Activated CD4-positive, alpha-beta T cell treated with anti-CD3 and anti-CD28 coated beads, Interleukin-2, amount 50 U/mL, for 4 hours (primary cell): ENCODE results near the gene COX6B2.

ENCODE experiments used
- DNase-seq, 2 experiments: peaks; one replicate each; pipeline ENCODE4 v3.0.0-alpha.2; 2020

Gene COX6B2

DNA sequence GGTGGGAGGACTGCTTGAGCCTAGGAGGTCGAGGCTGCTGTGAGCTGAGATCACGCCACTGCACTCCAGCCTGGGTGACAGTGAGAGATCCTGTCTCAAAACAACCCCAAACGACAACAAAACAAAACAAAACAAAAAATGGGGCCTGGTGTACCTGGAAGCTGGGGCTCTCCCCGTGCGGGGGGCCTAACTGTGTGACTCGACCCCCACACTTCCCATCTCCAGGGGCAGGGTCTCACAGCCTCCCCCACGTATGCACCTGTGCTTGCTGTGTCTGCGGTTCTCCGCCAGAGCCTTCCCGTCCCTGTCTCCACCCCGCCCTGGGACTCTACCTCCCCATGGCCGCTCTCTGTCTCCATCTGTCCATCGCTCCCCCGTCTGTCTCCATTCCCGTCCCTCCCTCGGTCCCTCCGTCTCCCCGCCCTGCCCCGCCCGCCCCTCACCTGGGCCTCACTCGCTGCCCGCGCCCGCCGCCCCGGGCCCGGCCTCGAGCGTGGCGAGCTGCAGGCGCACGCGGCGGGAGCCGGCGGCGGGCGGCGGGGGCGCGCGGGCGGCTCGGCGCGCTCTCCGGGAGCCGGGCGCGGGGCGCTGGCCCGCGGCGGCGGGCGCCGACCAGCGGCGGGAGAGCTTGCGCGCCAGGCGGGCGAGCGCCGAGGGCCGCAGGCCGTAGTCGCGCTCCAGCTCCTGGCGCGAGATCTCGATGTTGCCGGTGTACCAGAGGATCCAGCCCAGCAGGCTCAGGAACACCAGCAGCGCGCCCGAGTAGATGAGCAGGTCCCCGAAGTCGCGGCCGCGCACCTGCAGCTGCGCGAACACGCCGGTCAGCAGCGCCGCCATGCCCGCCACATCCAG, 29.0 kb upstream of the COX6B2 start:
- peak; percentile 25 to 27 for DNase-seq

DNA sequence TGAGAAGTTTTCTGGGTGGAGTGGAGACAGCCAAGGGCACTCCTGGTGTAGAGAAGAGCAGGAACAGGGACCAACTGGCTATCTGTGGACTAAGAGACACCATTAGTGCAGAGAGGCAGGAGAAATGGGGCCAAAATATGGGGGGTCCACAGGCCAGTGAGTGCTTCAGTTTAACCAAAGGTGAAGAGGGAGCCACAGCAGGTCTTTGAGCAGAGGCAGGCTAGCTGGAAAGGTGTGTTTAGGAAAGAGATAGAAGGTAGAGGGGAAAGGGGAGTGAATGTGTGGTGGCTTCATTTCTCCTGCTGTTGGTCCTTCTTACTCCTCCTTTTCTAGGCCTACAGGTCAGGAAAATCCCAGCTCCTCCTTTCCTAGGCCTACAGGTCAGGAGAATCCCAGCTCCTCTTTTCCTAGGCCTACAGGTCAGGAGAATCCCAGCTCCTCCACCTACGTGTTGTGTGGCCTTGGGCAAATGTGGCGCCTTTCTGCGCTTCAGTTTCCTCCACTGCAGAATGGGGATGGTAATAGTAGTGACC, 28.1 kb upstream of the COX6B2 start:
- no peak for DNase-seq

DNA sequence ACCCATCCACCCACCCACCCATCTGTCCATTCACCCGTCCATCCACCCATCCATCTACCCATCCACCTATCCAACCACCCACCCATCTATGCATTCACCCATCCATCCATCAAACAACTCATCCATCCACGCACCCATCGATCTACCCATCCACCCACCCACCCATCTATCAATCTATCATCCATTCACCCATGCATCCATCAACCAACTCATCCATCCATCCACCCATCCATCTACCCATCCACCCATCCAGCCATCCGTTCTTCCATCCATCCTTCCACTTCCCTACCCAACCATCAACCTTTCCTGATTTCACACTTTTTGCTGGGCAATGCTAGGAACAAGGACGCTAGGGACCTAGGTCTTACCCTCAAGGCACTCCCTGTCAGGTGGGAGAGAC, 27.5 kb upstream of the COX6B2 start:
- no peak for DNase-seq

DNA sequence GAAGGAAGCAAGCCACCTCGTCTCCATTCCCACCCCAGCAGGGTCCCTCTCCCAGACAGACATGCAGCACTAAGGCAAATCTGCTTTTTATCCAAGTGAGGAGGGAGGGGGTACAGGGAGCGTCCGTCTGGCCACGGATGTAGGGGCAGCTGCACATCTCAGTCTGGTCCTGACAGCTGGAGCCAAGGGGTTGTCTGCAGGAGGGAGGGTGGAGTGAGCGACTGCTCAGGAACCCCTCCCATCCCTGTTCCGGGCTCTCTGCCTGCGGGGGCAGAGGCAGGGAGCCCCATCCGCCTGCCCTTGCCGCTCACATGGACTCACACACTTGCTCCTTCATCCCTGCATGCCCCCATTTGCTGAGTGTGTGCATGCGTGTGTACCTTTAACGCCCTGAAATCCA, 24.7 kb upstream of the COX6B2 start:
- no peak for DNase-seq

DNA sequence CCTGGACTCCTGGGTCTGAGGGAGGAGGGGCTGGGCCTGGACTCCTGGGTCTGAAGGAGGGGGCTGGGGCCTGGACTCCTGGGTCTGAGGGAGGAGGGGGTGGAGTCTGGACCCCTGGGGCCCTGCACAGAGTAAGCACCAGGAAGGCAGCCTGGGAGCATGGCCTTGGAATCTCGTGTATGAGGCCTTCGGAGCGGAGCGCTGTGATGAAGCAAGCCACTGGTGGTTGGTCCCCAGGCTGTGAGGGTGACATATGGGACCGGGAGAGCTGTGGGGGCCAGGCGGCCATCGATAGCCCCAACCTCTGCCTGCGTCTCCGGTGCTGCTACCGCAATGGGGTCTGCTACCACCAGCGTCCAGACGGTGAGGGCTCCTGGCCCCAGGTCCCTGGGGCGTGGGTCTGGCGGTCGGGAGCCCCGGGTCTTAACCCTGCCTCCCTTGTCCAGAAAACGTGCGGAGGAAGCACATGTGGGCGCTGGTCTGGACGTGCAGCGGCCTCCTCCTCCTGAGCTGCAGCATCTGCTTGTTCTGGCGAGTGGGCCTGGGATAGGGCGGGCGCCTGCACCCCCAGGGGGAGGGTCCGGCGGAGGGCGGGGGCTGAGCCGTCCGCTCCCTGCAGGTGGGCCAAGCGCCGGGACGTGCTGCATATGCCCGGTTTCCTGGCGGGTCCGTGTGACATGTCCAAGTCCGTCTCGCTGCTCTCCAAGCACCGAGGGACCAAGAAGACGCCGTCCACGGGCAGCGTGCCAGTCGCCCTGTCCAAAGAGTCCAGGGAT, 23.0 kb upstream of the COX6B2 start:
- no peak for DNase-seq

DNA sequence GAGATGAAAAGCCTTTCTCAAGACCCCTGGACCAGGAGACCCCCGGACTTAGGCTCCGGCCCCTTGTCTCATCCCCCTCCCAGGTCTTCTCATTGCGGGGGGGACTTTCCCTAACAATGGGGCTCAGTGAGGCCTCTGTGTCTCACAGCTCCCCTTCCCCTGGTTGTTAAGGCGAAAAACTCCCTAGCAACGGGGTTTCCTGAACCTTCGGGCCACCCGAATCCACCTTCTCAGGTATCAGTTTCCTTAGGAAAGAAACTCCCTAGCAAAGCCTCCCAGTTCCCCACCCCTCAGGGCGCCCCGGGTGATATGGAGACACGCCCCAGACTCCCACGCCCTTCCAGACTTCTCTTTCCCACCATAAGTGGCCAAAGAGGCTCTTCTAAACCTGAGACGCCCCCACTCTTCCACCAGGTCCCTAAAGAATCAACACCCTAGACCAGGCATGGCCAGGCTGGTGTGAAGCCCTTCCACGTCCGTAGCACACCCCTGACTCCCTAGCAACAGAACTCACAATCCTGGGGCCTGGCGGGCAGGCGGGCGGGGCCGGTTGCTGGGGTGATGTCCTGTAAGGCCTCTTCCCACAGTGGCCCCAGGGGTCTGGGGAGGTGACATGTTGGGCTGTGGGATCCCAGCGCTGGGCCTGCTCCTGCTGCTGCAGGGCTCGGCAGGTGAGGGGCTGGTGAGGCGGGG, 21.9 kb upstream of the COX6B2 start, which contains the start of gene TMEM190:
TSS of gene TMEM190 (plus strand) at position 586 of the 693 bp plus-strand sequence. CDS start at position 614, 28 bp downstream.
- no peak for DNase-seq

DNA sequence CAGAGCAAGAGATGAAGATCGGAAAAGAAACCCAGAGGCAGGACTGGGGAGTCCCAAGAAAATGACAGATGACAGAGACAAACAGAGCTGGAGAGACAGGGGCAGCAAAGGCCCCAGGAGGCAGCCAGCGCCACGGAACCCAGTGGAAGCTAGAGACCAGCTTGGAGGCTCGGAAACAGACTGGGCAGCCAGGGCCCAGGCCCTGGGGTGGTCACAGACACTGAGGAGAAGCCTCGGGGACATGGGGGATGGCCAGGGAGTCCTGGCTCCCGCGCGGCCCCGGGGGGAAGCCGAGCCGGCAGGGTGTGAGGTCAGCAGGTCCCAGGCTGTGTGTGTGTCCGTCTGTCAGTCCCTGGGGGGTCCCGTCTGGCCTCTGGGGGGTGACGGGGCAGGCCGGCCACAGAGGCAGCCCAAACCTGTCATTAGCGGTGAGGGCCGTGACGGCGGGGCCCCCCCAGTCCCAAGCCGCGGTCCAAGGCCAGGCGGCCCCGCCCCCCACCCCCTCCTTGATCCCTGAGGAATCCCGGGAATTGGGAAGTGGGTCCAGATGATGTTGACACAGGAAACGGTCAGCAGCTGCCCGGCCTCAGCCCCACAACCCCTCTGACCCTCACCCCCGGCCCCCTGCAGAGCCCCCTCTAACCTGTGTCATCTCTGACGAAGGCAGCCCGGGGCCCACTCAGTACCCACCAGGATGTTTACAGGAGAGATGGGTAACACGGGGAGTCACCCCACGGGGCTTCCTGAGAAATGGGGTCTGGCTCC, 19.7 kb upstream of the COX6B2 start:
- no peak for DNase-seq

DNA sequence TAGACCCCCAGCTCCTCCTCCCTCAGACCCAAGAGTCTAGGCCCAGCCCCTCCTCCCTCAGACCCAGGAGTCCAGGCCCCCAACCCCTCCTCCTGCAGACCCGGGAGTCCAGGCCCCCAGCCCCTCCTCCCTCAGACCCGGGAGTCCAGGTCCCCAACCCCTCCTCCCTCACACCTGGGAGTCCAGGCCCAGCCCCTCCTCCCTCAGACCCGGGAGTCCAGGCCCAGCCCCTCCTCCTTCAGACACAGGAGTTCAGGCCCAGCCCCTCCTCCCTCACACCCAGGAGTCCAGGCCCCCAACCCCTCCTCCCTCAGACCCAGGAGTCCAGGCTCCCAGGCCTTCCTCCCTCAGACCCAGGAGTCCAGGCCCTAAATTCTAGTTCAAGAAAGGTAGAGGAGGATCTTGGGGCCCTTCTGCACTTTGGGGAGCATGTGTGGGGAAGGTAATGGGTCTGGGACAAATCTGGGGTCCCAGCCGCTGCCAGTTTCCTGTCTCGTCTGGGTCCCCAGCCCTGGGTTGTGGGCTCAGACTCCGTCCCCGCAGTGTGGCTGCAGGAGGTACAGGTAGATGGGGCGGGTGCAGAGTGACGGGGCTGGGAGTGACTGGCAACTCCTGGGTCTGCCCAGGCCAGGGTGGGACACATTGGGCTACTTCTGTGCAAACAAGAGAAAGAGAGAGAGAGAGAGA, 18.9 kb upstream of the COX6B2 start:
- no peak for DNase-seq

DNA sequence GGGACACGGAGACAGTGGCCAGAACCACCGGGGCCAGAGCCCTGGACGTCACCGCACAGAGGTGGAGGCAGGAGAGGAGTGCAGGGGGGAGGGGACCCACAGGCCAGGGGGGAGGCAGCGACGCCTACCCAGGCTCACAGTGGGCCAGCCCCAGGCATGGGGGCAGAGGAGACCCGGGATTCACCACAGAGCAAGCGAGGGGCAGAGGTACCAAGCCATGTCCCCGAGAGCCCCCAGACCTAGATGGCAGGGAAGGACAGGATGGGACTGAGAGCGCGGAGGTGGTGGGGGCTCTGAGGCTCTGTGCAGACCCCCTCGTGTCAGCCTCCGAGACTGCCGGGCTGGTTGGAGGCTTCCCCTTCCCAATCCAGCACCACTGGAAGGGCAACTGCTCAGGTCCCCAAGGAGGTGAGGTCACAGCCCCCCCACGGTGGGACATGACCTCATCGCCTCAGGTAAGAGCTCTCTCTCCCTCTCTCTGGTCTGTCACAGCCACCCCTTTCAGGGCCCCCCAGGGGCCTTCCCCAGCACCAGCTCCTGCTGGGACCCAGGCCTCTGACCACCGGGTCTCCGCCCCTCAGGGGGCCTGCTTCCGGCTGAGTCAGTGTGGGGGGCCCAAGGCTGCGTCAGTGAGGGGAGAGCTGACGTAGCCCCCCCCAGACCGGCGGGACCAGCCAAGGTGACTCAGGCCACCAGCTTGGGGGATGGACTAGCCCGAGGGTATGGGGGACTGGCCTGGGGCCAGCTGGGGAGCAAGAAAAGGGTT, 18.0 kb upstream of the COX6B2 start:
- no peak for DNase-seq

DNA sequence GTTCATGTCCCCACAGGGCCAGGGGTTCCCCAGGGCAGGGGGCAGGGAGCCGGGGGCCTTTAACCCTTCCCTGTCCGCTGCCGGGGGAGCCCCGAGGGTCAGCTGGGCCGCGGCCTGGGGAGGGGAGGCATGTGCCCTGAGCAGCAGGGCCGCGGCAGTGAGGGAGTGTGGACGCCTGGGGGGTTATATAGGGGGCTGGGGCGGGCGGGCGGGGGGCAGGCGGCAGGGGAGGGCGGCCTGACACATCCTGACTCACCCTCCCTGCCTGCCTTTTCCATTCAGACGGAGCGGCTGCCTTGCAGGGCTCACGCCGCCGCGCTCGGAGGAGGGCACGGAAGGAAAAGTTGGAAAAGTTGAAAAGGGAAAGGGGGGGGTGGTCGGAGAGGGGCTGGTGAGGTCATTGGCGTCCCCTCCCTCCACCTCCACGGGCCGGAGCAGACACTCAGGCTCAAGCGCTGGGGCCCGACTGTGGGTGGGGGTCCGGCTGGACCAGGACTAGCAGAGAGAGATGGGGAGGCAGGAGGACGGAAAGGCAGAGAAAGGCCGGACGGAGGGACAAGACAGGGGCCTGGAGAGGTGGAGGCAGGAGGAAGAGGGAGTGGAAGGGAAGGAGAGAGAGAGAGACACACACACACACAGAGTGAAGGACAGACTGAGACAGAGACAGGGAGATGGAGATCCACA, 15.9 kb upstream of the COX6B2 start, which contains the start of gene IL11:
TSS of gene IL11 (minus strand) at position 159 of the 684 bp plus-strand sequence. CDS start at position 6, 153 bp downstream.
- DNase-seq = no peak

DNA sequence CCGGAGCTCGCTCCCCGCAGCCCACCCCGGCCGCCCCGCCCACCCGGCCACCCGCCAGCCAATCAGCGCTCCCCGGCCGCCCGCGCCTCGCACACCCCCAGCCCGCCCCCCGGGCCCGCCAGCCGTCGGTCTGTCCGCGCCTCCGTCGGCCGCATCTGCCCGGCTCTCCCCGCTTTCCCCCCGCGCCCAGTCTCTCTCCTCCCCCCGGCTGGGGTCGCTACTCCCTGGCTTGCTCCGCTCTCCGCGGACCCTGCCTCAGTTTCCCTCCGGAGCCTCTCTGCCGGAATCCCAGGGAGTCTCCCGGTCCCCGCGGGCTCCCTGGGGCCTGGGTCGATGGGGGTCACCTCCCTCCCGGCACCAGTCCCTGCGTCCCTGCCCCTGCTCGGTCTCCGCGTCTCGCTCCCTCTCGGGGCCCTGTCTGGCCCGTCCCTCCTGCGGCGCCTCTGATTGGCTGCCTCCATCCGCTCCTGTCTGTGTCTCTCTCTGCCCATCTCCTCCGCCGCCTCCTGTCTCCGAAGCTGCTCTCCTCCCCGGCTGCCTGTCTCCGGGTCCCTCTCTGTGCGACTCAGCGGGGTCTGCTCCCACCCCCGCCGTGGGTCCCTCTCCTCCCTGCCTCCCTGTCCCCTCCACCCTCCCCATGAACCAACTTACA, 15.3 kb upstream of the COX6B2 start:
- DNase-seq = no peak

DNA sequence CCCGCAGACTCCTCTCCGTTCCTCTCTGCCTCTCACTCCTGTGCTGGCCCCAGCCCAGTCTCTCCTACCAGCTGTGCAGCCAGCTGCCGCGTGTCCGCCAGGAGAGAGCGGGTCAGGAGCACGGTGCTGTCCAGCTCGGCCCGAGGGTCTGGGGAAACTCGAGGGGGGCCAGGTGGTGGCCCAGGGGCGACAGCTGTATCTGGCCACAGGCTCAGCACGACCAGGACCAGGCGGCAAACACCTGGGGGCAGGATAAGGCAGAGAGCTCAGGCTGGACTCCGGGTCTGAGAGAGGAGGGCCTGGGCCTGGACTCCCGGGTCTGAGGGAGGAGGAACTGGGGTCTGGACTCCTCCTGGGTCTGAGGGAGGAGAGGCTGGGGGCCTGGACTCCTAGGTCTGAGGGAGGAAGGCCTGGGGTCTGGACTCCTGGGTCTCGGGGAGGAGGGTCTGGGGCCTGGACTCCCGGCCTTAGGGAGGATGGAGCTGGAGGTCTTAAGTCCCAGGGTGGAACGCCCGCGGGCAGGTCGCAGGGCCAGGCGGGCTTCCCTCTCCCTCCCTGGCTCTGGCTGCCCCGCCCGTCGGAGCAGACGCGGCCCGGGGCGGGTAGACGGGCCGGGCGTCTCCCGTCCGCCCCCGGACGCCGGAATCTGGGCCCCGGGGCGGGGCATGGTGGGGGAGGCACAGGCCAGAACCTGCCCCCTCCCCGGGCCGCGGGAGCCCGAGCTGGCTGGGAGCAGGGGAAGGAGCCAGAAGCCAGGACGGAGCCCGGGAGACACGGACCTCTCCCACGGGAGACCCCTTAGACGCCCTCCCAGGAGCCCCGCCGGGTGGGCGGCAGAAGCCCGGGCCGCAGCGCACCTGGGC, 14.4 kb upstream of the COX6B2 start:
- DNase-seq = no peak

DNA sequence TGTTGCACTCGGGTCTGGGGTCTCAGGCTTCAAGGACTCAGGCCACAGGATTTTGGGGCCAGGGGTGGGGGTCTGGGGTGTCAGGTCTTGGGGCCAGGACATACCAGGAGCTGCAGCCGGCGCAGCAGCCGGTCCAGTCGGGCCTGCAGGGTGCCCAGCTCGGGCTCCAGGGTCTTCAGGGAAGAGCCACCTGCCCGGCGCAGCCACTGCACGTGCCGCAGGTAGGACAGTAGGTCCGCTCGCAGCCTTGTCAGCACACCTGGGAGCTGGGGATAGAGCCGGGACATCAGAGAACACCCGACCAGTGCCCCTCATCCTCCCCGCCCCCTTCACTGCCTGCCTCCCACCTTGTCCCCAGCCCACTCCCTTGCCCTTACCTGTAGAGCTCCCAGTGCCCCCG, 13.6 kb upstream of the COX6B2 start:
- no peak for DNase-seq

DNA sequence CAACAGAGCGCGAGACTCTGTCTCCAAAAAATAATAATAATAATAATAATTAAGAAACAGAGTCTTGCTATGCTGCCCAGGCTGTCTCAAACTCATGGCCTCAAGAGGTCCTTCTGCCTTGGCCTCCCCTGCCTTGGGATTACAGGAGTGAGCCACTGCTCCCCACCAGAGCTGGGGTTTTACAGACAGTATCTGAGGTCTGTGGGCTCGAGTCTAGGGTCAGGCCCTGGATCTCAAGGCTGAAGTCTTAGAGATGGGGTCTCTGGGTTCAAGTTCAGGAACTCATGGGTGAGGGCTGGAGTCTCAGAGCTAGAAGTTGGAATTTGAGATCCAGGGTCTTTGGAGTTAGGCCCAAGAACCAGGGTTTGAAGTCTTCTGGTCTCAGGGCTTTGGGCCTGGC, 12.3 kb upstream of the COX6B2 start:
- no peak for DNase-seq

DNA sequence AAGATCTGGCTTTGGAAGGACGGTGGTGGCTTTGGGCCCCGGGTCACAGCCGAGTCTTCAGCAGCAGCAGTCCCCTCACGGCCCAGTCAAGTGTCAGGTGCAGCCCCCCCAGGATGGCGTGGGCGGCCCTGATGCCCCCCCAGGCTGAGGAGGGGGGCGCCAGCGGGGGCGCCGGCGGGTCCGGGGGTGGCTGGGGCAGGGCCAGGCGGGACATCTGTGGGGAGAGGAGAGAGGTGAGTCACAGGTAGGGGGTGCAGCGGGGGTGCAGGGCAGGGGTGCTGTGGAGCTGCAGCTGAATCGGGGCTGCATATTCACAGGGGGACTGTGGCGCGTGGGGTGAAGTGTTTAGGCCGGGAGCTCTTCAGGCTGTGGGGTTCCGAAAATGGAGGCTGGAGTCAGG, 11.4 kb upstream of the COX6B2 start:
- DNase-seq = no peak

DNA sequence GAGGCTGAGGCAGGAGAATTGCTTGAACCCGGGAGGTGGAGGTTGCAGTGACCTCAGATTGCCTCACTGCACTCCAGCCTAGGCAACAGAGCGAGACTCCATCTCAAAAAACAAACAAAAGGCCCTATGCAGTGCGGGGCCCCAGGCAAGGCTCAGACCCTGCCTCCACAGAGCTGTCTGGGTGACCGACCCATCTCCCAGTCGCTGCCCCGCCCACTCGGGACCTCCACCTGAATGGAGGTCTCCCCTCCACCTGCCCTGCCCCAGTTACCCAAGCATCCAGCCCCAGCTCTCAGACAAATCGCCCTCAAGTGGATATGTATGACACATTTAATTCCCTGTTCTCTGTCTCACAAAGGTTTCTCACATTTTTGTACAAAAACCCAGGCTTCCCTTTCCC, 10.7 kb upstream of the COX6B2 start:
- DNase-seq = no peak

DNA sequence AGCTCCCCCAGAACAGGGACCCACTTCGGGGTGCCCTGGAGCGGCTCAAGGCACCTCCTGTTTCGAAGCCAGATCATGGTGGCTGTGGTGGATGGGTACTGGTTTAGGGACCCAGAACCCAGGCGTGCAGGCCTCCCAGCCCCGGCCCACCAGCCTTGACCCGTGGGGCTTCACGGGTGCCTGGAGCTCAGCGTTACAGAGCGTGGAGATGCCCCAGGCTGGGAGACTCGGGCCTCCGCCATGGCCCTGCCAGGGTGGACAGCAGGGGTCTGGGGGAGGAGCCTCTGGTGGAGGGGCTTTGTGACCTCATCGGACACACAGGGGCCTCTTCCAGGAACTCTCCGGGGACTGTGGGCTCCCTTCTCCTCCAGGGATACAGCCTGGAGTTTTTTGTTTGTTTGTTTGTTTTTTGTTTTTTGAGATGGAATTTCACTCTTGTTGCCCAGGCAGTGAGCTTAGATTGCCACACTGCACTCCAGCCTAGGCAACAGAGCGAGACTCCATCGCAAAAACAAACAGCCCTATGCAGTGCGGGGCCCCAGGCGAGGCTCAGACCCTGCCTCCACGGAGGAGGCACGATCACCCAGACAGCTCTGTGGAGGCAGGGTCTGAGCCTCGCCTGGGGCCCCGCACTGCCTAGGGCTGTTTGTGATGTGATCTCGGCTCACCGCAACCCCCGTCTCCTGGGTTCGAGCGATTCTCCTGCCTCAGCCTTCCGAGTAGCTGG, 8.6 kb upstream of the COX6B2 start, which contains the start of gene GARIN5B:
TSS of gene GARIN5B (minus strand) at position 271 of the 727 bp plus-strand sequence. CDS start at position 77, 194 bp downstream.
- DNase-seq = no peak
